SK-N-SH treated with all-trans-retinoic acid at 6 μM for 48 hours (cell line): ENCODE measurements around the gene SOHLH2.

Experiments
- ARNTL ChIP-seq: fragments of 450-650 bp; formaldehyde crosslinking; IDR thresholded peaks from 2 replicates; pipeline ENCODE4 v1.5.0; 2020; ENCODE audit warnings: low read depth, mild to moderate bottlenecking, moderate library complexity, borderline replicate concordance
- PATZ1 ChIP-seq: fragments of 250-450 bp; sonication (Bioruptor Pico); IDR thresholded peaks from 2 replicates; pipeline ENCODE4 v1.8.0; 2020; ENCODE audit warnings: mild to moderate bottlenecking, moderate library complexity, borderline replicate concordance
- RARB ChIP-seq: fragments of 250-450 bp; sonication (Bioruptor Pico); IDR thresholded peaks from 2 replicates; pipeline ENCODE4 v1.8.0; 2021; ENCODE audit warnings: mild to moderate bottlenecking, moderate library complexity
- SNAI2 ChIP-seq: fragments of 250-450 bp; sonication (Bioruptor Pico); IDR thresholded peaks from 2 replicates; pipeline ENCODE4 v1.5.0; 2020; ENCODE audit warnings: mild to moderate bottlenecking, moderate library complexity
- TCF4 ChIP-seq: fragments of 250-450 bp; sonication (Bioruptor Pico); IDR thresholded peaks from 2 replicates; pipeline ENCODE4 v1.8.0; 2021; ENCODE audit warnings: mild to moderate bottlenecking, moderate library complexity, borderline replicate concordance
- TSHZ2 ChIP-seq: fragments of 250-450 bp; sonication (Bioruptor Pico); IDR thresholded peaks from 2 replicates; pipeline ENCODE4 v1.5.0; 2020; ENCODE audit warnings: mild to moderate bottlenecking, moderate library complexity
- ZFP3 ChIP-seq: fragments of 250-450 bp; sonication (Bioruptor Pico); IDR thresholded peaks from 2 replicates; pipeline ENCODE4 v1.5.0; 2020; ENCODE audit warnings: mild to moderate bottlenecking, moderate library complexity
- ZNF8 ChIP-seq: fragments of 450-650 bp; formaldehyde crosslinking; IDR thresholded peaks from 2 replicates; pipeline ENCODE4 v1.5.0; 2020; ENCODE audit warnings: mild to moderate bottlenecking, moderate library complexity
- TF ChIP-seq, protein P1 (sequence below): fragments of 250-450 bp; sonication (Bioruptor Pico); IDR thresholded peaks from 2 replicates; pipeline ENCODE4 v1.5.1; 2020; ENCODE audit warnings: low read depth, mild to moderate bottlenecking, moderate library complexity

GRCh38 chr13:36207672-36208071 lies 6.7 kb downstream of the SOHLH2 start:
- no peak for TF ChIP-seq SNAI2 (CRISPR knock-in tag)
- no peak for TF ChIP-seq TCF4 (CRISPR knock-in tag)
- no peak for TF ChIP-seq PATZ1 (CRISPR knock-in tag)
- TF ChIP-seq RARB (CRISPR knock-in tag) = no peak
- no peak for TF ChIP-seq ZNF8 (CRISPR knock-in tag)
- no peak for TF ChIP-seq TSHZ2 (CRISPR knock-in tag)
- TF ChIP-seq, protein P1, sequence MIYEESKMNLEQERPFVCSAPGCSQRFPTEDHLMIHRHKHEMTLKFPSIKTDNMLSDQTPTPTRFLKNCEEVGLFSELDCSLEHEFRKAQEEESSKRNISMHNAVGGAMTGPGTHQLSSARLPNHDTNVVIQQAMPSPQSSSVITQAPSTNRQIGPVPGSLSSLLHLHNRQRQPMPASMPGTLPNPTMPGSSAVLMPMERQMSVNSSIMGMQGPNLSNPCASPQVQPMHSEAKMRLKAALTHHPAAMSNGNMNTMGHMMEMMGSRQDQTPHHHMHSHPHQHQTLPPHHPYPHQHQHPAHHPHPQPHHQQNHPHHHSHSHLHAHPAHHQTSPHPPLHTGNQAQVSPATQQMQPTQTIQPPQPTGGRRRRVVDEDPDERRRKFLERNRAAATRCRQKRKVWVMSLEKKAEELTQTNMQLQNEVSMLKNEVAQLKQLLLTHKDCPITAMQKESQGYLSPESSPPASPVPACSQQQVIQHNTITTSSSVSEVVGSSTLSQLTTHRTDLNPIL (CRISPR knock-in tag) = no peak
- no peak for TF ChIP-seq ZFP3 (CRISPR knock-in tag)
- no peak for TF ChIP-seq ARNTL (CRISPR knock-in tag)
